ENCODE measurements around the gene GAB2. TPM values are rescaled to one million over a fixed set of nuclear protein-coding genes. Genes with fewer than 3 reads are reported as not detected.
"Not testable (repeated sequence)": the region's sequence is repeated elsewhere in the genome, so short reads cannot be mapped to it uniquely, and the experiment has no call there.

Gene GAB2, protein sequence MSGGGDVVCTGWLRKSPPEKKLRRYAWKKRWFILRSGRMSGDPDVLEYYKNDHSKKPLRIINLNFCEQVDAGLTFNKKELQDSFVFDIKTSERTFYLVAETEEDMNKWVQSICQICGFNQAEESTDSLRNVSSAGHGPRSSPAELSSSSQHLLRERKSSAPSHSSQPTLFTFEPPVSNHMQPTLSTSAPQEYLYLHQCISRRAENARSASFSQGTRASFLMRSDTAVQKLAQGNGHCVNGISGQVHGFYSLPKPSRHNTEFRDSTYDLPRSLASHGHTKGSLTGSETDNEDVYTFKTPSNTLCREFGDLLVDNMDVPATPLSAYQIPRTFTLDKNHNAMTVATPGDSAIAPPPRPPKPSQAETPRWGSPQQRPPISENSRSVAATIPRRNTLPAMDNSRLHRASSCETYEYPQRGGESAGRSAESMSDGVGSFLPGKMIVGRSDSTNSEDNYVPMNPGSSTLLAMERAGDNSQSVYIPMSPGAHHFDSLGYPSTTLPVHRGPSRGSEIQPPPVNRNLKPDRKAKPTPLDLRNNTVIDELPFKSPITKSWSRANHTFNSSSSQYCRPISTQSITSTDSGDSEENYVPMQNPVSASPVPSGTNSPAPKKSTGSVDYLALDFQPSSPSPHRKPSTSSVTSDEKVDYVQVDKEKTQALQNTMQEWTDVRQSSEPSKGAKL
- total RNA-seq: 10 to 100 TPM; 18.0 to 42.4 (median 26.0) TPM

GRCh38 chr11:78417175-78417887 lies at the start of gene GAB2:
Gene GAB2, minus strand, starts transcription at chr11:78417820. Its CDS starts 100 bp downstream, at chr11:78417720.
- Histone ChIP-seq H3K27ac (replicated peaks in 1 of 4) (peak within 1 kb of the TSS; percentile 96 to 99 (median 99)), H3K36me3 (no peaks in the 10 kb centered on the region), H3K4me3 (peak within 1 kb of the TSS; percentile 82 to 100 (median 94)), H3K27me3 (no peaks in the 10 kb centered on the region), H3K4me1 (peaks cover 36 to 50% (median 40%) of the 10 kb centered on the region in 4 donors), H3K9me3 (no peaks in the 10 kb centered on the region)
- DNase-seq (ENCODE audit: extremely low spot score): no peak
- TF ChIP-seq POLR2A (IDR thresholded peaks at IDR 0.05; ENCODE audit: low read depth) (peak; percentile 53), CTCF (IDR thresholded peaks at IDR 0.05) (no peak)
- WGBS: 0% methylated on average over 1 of the region's 93 CpGs
- intact Hi-C loops (cut with DNase I): loop anchor here (2.0 to 5.0 kb wide), 4 partner anchors 105 to 280 kb away; partner anchors contain the start of gene ALG8

- Histone ChIP-seq H3K4me3 (no peak overlapping the region), H3K4me1 (no peaks in the 10 kb centered on the region), H3K9me3 (no peaks in the 10 kb centered on the region), H3K27ac (replicated peaks in 1 of 4) (no peak overlapping the region), H3K27me3 (no peaks in the 10 kb centered on the region), H3K36me3 (peaks cover 5 to 38% (median 21%) of the 10 kb centered on the region in 4 donors)
- WGBS: 87% methylated on average over 2 of the region's 2 CpGs
- no peak for DNase-seq (ENCODE audit: extremely low spot score)
- TF ChIP-seq CTCF (IDR thresholded peaks at IDR 0.05): no peak
- no peak for TF ChIP-seq POLR2AphosphoS5 (IDR thresholded peaks at IDR 0.05)
- no peak for TF ChIP-seq POLR2A (IDR thresholded peaks at IDR 0.05; ENCODE audit: low read depth)
- no peak for TF ChIP-seq EP300 (IDR thresholded peaks at IDR 0.05)
- intact Hi-C loops (cut with DNase I): no loop called here
Measured at GRCh38 chr11:78467370-78467769, 49.8 kb upstream of the GAB2 start.

DNA sequence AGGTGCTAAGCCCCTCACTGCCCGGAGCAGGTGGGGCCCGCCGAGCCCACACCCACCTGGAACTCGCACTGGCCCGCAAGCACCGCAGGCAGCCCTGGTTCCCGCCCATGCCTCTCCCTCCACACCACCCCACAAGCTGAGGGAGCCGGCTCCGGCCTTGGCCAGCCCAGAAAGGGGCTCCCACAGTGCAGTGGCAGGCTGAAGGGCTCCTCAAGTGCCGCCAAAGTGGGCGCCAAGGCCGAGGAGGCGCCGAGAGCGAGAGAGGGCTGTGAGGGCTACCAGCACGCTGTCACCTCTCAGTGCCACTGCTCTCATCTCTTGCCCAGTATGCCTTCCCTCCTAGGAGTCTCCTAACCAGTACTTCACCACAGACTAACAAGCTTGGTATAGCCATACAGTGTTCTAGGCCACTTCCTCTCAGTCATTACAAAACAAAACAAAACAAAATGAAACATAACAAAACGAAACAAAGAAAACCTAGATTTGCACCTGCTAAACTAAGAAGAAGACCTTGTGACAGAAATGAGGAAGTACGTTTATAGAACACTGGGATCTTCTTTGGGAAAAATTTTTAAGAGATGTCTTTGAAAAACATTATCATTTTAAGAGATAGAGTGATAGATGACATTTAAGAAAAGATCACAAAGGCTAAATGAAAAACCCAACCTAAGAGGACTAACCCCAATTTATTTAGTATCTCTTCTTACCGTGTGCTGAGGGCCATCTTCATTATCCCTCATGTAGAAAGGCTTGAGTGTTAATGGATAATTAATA lies 47.7 kb upstream of the GAB2 start:
- 88% methylated on average over 19 of the region's 19 CpGs for WGBS
- TF ChIP-seq POLR2A (IDR thresholded peaks at IDR 0.05; ENCODE audit: low read depth) (no peak), EP300 (IDR thresholded peaks at IDR 0.05) (no peak), POLR2AphosphoS5 (IDR thresholded peaks at IDR 0.05) (no peak), CTCF (IDR thresholded peaks at IDR 0.05) (no peak)
- peaks cover 5 to 46% (median 21%) of the 10 kb centered on the region in 4 donors for H3K36me3 ChIP-seq
- H3K4me1 ChIP-seq: no peaks in the 10 kb centered on the region
- intact Hi-C loops (cut with DNase I): no loop called here
- no peak overlapping the region for H3K4me3 ChIP-seq
- H3K27me3 ChIP-seq: no peaks in the 10 kb centered on the region
- H3K9me3 ChIP-seq: no peaks in the 10 kb centered on the region
- no peak for DNase-seq (ENCODE audit: extremely low spot score)
- H3K27ac ChIP-seq (replicated peaks in 1 of 4): no peak overlapping the region

GRCh38 chr11:78464787-78465168 lies 47.2 kb upstream of the GAB2 start:
- peaks cover 5 to 51% (median 22%) of the 10 kb centered on the region in 4 donors for H3K36me3 ChIP-seq
- H3K9me3 ChIP-seq; H3K4me3 ChIP-seq; H3K27ac ChIP-seq (replicated peaks in 1 of 4); DNase-seq (ENCODE audit: extremely low spot score); H3K27me3 ChIP-seq; H3K4me1 ChIP-seq; intact Hi-C loops (cut with DNase I): not testable (repeated sequence)
- 96% methylated on average over 4 of the region's 14 CpGs for WGBS
